GM18951 (cell line): ENCODE data around the gene LPAR5.
"Not testable (repeated sequence)": the region's sequence is repeated elsewhere in the genome, so short reads cannot be mapped to it uniquely, and the experiment has no call there.

Experiments used
- POLR2A ChIP-seq: IDR thresholded peaks from 4 replicates; pipeline ENCODE4 v1.6.1; 2011; ENCODE audit warnings: mild to moderate bottlenecking; ENCODE audit not compliant: insufficient read length, insufficient read depth; ENCODE audit errors: extremely low read depth
- in situ Hi-C: fragments of 300-500 bp; cut with MboI; formaldehyde crosslinking; loops from one replicate; pipeline ENCODE4 v1.12.0; 2022; ENCODE audit warnings: low sequenced_read_pairs, mixed read lengths, inconsistent platforms; ENCODE audit not compliant: unreplicated experiment

Gene LPAR5

DNA sequence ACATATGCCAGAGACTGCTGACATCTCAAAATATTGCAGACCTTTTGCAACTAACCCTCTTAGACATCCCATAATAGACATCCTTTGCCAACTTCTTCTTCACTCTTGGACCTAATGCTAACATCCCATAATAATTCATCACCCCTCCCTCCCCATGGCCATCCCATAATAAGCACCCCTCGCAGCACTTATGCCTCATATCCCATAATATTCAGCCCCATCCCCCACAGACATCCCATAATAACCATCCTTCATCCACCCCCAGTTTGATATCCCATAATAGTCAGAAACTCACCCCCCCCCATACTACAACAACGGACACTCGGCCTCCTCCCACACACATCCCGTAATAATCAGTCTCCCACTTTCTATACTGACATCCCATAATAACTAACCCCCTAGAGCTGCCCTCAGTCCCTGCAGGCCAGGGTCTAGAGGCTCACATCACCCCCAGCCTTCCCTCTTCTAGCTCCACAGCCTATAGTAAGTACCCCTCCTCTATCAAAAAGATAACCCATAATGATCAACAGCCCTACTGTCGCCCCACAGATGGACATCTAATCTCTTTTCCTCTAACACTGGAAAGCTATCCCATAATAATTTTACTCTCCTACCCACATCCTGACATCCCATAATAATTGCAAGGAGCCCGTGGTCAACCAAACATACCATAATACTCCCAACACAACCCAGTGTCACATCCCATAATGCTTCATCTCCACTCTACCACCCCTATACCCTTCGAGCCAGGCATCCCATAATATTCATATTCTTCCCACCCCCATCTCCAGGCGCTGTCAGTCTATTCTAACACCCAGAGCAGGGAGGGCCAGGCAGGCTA, 27.8 kb downstream of the LPAR5 start:
- in situ Hi-C loops, result no loop called here
- no peak for TF ChIP-seq POLR2A

- in situ Hi-C loops, result no loop called here
- TF ChIP-seq POLR2A, result peak; percentile 22
These were observed 29.2 kb downstream of the LPAR5 start for GRCh38 chr12:6606331-6607131.

GRCh38 chr12:6605421-6606330, 30.1 kb downstream of the LPAR5 start:
- in situ Hi-C loops, result no loop called here
- TF ChIP-seq POLR2A, result no peak

GRCh38 chr12:6604259-6605029, 31.3 kb downstream of the LPAR5 start:
- in situ Hi-C loops, result no loop called here
- no peak for TF ChIP-seq POLR2A

GRCh38 chr12:6603095-6603567, 32.6 kb downstream of the LPAR5 start:
- in situ Hi-C loops, result no loop called here
- TF ChIP-seq POLR2A, result no peak

GRCh38 chr12:6602526-6602925, 33.2 kb downstream of the LPAR5 start:
- TF ChIP-seq POLR2A, result no peak
- in situ Hi-C loops, result no loop called here

- in situ Hi-C loops, result not testable (repeated sequence)
These were observed 40.1 kb downstream of the LPAR5 start for GRCh38 chr12:6595673-6596072.

DNA sequence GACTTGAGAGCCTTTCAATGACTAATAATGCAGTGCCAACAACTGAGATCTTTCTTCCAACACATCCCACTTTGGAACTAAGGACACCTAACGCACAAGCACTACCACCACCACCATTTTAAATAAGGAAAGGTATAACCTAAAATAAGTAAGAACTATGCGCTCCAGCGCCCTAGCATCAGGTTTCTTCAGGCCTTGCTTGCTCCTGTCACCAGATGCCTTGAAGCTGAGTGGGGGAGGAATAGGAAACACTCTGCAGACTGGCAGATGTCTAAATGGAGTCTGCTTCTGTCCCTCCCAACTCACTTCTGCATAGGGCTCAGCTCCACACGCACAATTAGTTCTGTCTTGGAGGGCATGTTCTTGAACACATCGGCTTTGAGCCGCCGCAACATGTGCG, 43.7 kb downstream of the LPAR5 start:
- TF ChIP-seq POLR2A, result no peak
- in situ Hi-C loops, result no loop called here

- in situ Hi-C loops, result not testable (repeated sequence)
These were observed 49.2 kb downstream of the LPAR5 start for GRCh38 chr12:6586569-6586968.

DNA sequence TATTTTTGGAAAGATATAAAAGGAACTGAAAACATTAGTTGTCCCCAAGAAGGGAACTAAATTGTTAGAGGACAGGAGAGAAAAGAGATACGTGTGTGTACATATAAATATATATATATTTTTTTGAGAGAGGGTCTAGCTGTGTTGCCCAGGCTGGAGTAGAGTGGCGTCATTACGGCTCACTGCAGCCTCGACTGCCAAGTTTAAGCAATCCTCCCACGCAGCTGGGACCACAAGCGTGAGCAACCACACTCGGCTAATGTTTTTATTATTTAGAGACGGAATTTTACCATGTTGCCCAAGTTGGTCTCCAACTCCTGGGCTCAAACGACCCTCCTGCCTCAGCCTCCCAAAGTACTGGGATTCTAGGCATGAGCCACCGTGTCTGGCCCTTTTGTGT, 51.5 kb downstream of the LPAR5 start:
- no peak for TF ChIP-seq POLR2A
- in situ Hi-C loops, result no loop called here

DNA sequence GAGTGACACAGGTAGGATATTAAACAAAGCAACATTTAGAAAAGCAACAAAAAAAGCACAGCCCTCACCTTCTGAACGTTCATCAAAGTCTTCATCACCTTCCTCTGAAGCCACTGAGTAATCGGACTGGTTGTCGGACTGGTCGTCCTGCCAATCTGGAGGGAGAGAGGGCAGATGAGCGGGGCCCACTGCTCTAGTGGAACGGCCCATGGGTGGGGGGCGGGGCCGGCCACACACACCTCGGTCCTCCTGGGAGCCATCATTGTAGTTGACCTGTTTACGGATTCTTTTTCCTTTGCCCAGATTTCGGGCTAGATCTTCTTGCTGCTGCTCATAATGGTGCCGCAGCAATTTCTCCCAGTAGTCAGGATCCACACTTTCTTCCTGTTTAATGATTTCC, 52.8 kb downstream of the LPAR5 start:
- no peak for TF ChIP-seq POLR2A
- in situ Hi-C loops, result no loop called here

- no peak for TF ChIP-seq POLR2A
- in situ Hi-C loops, result no loop called here
These were observed 53.6 kb downstream of the LPAR5 start for GRCh38 chr12:6582196-6582595.
